Kidney (tissue), 14 donors: ENCODE results near the gene AGBL5. TPM values are rescaled to one million over a fixed set of nuclear protein-coding genes. Genes with fewer than 3 reads are reported as not detected.

ENCODE experiments used
- DNase-seq, 5 donors: peaks; one replicate each; pipeline ENCODE4 v3.0.0-alpha.2; 2013 to 2020
- FAIRE-seq: peaks from 2 replicates; lab custom pipeline; 2012; peaks lifted over from hg19 to GRCh38; lab: Jason Lieb, UNC
- H3K27ac ChIP-seq, 2 donors: one replicate each; pipeline ENCODE4 v1.7.0; 2013; ENCODE audit warnings: low read depth in 2 of 2, low read length in 2 of 2, inconsistent platforms in 1 of 2
- H3K27me3 ChIP-seq: one replicate; pipeline ENCODE4 v1.7.1; 2013; ENCODE audit warnings: low read length, inconsistent platforms; ENCODE audit not compliant: control insufficient read depth, insufficient read depth
- H3K36me3 ChIP-seq, 3 donors: one replicate each; pipeline versions ENCODE4 v1.7.0 to v1.7.1; 2013; ENCODE audit warnings: low read length in 3 of 3, control low read depth in 1 of 3, inconsistent platforms in 1 of 3; ENCODE audit not compliant: insufficient read depth in 3 of 3, control insufficient read depth in 2 of 3
- H3K4me1 ChIP-seq, 3 donors: one replicate each; pipeline versions ENCODE4 v1.7.0 to v1.7.1; 2013; ENCODE audit warnings: low read length in 3 of 3, inconsistent platforms in 1 of 3, low read depth in 1 of 3; ENCODE audit not compliant: control insufficient read depth in 2 of 3, insufficient read depth in 2 of 3
- H3K4me3 ChIP-seq, 3 donors: one replicate each; pipeline versions ENCODE4 v1.7.0 to v1.8.1; 2013; ENCODE audit warnings: low read length in 3 of 3, control low read depth in 1 of 3, inconsistent platforms in 1 of 3
- H3K9ac ChIP-seq, 3 donors: one replicate each; pipeline versions ENCODE4 v1.7.0 to v1.7.1; 2013; ENCODE audit warnings: low read length in 3 of 3, control low read depth in 1 of 3, inconsistent platforms in 1 of 3
- H3K9me3 ChIP-seq, 3 donors: one replicate each; pipeline versions ENCODE4 v1.7.0 to v1.7.1; 2013; ENCODE audit warnings: low read length in 3 of 3, control low read depth in 1 of 3, inconsistent platforms in 1 of 3; ENCODE audit not compliant: control insufficient read depth in 2 of 3, insufficient read depth in 1 of 3
- CTCF ChIP-seq: IDR thresholded peaks from 3 replicates; pipeline ENCODE4 v1.5.1; 2012; ENCODE audit warnings: mild to moderate bottlenecking, moderate library complexity, borderline replicate concordance; ENCODE audit not compliant: insufficient read depth; ENCODE audit errors: extremely low read depth
- intact Hi-C: fragments of 100-400 bp; cut with DNase I; formaldehyde crosslinking; loops from one replicate; pipeline ENCODE4 v1.11.1; 2022
- polyA plus RNA-seq: library from polyadenylated mRNA; stranded (reverse); fragments of 350-450 nt; fragmentation: Illumina TruSeq; extraction: RNeasy Lipid Tissue Mini Kit (QIAGEN cat#74804); gene quantifications from one replicate; pipeline ENCODE4 v1.2.3, GENCODE V29; 2014; ENCODE audit warnings: low read depth, low replicate concordance; ENCODE audit not compliant: insufficient read depth
- total RNA-seq: library from RNA; stranded (reverse); fragmentation: NEBNext Ultra II Directional; extraction: Animal tissue kit (Norgen Biotek cat#: 25700); gene quantifications from one replicate; pipeline ENCODE4 v1.2.1, GENCODE V29; 2021
- donor health status: control.
- donor health status: control.
- donor health status: control.
- donor health status: control.
- donor health status: control.
- donor health status: DM: yes; HTN: yes; CAD: no.
- donor health status: Normal renal cell carcinoma (clear cell type).

AGBL5 gene
- total and polyA plus RNA-seq, 2 donors from 2014 or later, result 33.4 to 36.5 TPM

- intact Hi-C loops, result no loop called here
- TF ChIP-seq CTCF, result no peak
- H3K4me3 ChIP-seq, result no peak overlapping the region
- H3K27ac ChIP-seq, result no peak overlapping the region
- no peak overlapping the region for H3K9ac ChIP-seq
- no peaks in the 10 kb centered on the region for H3K27me3 ChIP-seq
- FAIRE-seq (no peak), DNase-seq (no peak)
- peaks cover 0 to 17% (median 14%) of the 10 kb centered on the region in 3 donors for H3K36me3 ChIP-seq
- H3K4me1 ChIP-seq, result peaks cover 0 to 7% (median 6%) of the 10 kb centered on the region in 3 donors
- H3K9me3 ChIP-seq, result no peaks in the 10 kb centered on the region
Observed at GRCh38 chr2:27023740-27024139, 27.7 kb upstream of the AGBL5 start.

GRCh38 chr2:27024188-27024587 is 27.3 kb upstream of the AGBL5 start:
- DNase-seq (no peak), FAIRE-seq (no peak)
- no peak for TF ChIP-seq CTCF
- H3K9ac ChIP-seq, result no peak overlapping the region
- no peak overlapping the region for H3K27ac ChIP-seq
- peaks cover 0 to 7% (median 6%) of the 10 kb centered on the region in 3 donors for H3K4me1 ChIP-seq
- intact Hi-C loops, result no loop called here
- H3K27me3 ChIP-seq, result no peaks in the 10 kb centered on the region
- H3K4me3 ChIP-seq, result no peak overlapping the region
- H3K9me3 ChIP-seq, result no peaks in the 10 kb centered on the region
- peaks cover 0 to 17% (median 14%) of the 10 kb centered on the region in 3 donors for H3K36me3 ChIP-seq

GRCh38 chr2:27024812-27025211 is 26.7 kb upstream of the AGBL5 start:
- FAIRE-seq, result no peak
- Histone ChIP-seq H3K4me1 (peaks cover 0 to 7% (median 4%) of the 10 kb centered on the region in 3 donors), H3K27ac (no peak overlapping the region), H3K9me3 (no peaks in the 10 kb centered on the region), H3K36me3 (peaks cover 0 to 17% (median 14%) of the 10 kb centered on the region in 3 donors), H3K9ac (no peak overlapping the region), H3K27me3 (no peaks in the 10 kb centered on the region), H3K4me3 (no peak overlapping the region)
- DNase-seq, result no peak
- intact Hi-C loops, result no loop called here
- TF ChIP-seq CTCF, result no peak

- H3K36me3 ChIP-seq, result peaks cover 0 to 17% (median 14%) of the 10 kb centered on the region in 3 donors
- FAIRE-seq (no peak), DNase-seq (no peak)
- no peak overlapping the region for H3K9ac ChIP-seq
- no peak overlapping the region for H3K27ac ChIP-seq
- peaks cover 0 to 7% (median 3%) of the 10 kb centered on the region in 3 donors for H3K4me1 ChIP-seq
- no peaks in the 10 kb centered on the region for H3K9me3 ChIP-seq
- no peak for TF ChIP-seq CTCF
- H3K4me3 ChIP-seq, result no peak overlapping the region
- H3K27me3 ChIP-seq, result no peaks in the 10 kb centered on the region
- intact Hi-C loops, result no loop called here
Observed at GRCh38 chr2:27025281-27025800, 26.1 kb upstream of the AGBL5 start.
